ENCODE measurements around the gene ICAM5. TPM values are rescaled to one million over a fixed set of nuclear protein-coding genes. Genes with fewer than 3 reads are reported as not detected.

The ICAM5 gene
- total RNA-seq, 1 experiment from 2014 or later = 53.9 TPM

DNA sequence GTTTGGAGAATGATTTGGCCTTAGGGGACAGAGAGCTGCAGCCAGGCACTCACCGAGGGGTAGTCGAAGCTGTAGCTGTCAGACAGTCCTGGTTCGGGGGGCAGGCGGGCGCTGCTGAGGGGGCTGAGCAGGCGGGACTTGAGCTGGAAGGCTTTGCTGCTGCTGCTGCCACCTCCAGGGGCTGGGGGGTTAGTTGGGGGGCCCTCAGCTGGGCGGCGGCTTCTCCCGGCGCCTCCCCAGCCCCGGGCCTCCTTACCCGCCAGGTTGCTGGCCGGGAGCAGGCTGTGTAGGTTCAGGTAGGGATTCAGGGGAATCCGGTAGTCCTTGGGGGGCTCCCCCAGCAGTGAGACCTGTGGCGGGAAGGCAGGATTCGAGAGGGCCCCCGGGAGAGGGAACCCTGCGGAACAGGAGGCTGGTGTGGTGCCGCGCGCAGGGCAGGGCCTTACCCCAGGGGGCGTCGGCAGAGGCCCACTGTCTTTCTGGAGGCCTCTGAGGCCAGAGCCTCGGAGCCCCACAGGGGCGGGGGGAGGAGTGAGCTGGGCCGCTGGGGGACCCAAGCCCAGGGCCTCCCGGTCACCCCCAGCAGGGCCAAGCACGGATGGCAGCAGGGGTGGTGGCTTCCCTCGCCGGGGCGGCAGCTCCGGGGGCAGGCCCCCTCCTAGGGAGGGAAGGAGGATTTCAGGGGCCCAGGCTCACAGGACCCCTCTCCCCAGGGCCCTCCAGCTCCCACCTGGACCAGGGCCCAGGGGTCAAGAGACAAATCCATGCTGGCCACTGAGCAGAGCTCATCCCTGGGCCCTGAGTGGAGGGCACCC lies 31.1 kb downstream of the ICAM5 start:
- Histone ChIP-seq H3K9ac (ENCODE audit: low read length) (no peak overlapping the region), H3K4me2 (ENCODE audit: low read length) (no peak overlapping the region), H3K9me3 (ENCODE audit: control insufficient read depth in 1 of 2, insufficient read depth in 1 of 2, low read depth in 1 of 2, low read length in 2 of 2) (no peaks in the 10 kb centered on the region), H4K20me1 (ENCODE audit: insufficient read depth) (no peaks in the 10 kb centered on the region), H2AFZ (ENCODE audit: low read depth, low read length, poor library complexity, severe bottlenecking) (no peak overlapping the region), H3K27ac (ENCODE audit: low read depth, low read length) (no peak overlapping the region), H3K36me3 (ENCODE audit: control insufficient read depth in 1 of 2, insufficient read depth in 2 of 2, low read length in 2 of 2) (peaks cover 16 to 33% of the 10 kb centered on the region in 2 experiments; a peak in 3 of 4 replicates), H3K4me3 (replicated peaks in 1 of 2; ENCODE audit: low read depth in 1 of 2, low read length in 2 of 2) (no peak overlapping the region), H3K9me2 (ENCODE audit: insufficient read depth) (no peaks in the 10 kb centered on the region), H3K79me2 (ENCODE audit: insufficient read depth, low read length) (no peaks in the 10 kb centered on the region; the same call in 1 of the 2 replicates), H3K27me3 (ENCODE audit: insufficient read depth, low read length) (no peaks in the 10 kb centered on the region), H3K4me1 (ENCODE audit: control insufficient read depth in 1 of 2, insufficient read depth in 2 of 2, low read length in 2 of 2) (peaks cover 0 to 10% of the 10 kb centered on the region in 2 experiments; a peak in 2 of 4 replicates)
- DNase-seq (ENCODE audit: low read depth, low spot score) = no peak
- ChIA-PET RAD21 (ENCODE audit: low non-redundant PET in 1 of 2, low total read pairs in 2 of 2, uncharacterized antibody in 2 of 2, unreplicated experiment in 2 of 2) (no interaction called here), POLR2A (no interaction called here), CTCF (no interaction called here)
- no peak for ATAC-seq
- no TSS peak for BruUV-seq (replicated peaks)
- TF ChIP-seq, protein P1, sequence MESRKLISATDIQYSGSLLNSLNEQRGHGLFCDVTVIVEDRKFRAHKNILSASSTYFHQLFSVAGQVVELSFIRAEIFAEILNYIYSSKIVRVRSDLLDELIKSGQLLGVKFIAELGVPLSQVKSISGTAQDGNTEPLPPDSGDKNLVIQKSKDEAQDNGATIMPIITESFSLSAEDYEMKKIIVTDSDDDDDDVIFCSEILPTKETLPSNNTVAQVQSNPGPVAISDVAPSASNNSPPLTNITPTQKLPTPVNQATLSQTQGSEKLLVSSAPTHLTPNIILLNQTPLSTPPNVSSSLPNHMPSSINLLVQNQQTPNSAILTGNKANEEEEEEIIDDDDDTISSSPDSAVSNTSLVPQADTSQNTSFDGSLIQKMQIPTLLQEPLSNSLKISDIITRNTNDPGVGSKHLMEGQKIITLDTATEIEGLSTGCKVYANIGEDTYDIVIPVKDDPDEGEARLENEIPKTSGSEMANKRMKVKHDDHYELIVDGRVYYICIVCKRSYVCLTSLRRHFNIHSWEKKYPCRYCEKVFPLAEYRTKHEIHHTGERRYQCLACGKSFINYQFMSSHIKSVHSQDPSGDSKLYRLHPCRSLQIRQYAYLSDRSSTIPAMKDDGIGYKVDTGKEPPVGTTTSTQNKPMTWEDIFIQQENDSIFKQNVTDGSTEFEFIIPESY (IDR thresholded peaks at IDR 0.05; ENCODE audit: extremely low read depth, insufficient replicate concordance, low read length) = no peak
- TF ChIP-seq TCF7L2 (IDR thresholded peaks at IDR 0.05; ENCODE audit: borderline replicate concordance, extremely low read depth, insufficient read depth, insufficient read length) = no peak
- TF ChIP-seq, protein P2, sequence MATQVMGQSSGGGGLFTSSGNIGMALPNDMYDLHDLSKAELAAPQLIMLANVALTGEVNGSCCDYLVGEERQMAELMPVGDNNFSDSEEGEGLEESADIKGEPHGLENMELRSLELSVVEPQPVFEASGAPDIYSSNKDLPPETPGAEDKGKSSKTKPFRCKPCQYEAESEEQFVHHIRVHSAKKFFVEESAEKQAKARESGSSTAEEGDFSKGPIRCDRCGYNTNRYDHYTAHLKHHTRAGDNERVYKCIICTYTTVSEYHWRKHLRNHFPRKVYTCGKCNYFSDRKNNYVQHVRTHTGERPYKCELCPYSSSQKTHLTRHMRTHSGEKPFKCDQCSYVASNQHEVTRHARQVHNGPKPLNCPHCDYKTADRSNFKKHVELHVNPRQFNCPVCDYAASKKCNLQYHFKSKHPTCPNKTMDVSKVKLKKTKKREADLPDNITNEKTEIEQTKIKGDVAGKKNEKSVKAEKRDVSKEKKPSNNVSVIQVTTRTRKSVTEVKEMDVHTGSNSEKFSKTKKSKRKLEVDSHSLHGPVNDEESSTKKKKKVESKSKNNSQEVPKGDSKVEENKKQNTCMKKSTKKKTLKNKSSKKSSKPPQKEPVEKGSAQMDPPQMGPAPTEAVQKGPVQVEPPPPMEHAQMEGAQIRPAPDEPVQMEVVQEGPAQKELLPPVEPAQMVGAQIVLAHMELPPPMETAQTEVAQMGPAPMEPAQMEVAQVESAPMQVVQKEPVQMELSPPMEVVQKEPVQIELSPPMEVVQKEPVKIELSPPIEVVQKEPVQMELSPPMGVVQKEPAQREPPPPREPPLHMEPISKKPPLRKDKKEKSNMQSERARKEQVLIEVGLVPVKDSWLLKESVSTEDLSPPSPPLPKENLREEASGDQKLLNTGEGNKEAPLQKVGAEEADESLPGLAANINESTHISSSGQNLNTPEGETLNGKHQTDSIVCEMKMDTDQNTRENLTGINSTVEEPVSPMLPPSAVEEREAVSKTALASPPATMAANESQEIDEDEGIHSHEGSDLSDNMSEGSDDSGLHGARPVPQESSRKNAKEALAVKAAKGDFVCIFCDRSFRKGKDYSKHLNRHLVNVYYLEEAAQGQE (IDR thresholded peaks at IDR 0.05; ENCODE audit: low read depth) = no peak
- no peak for TF ChIP-seq RAD21 (IDR thresholded peaks at IDR 0.05; ENCODE audit: low read depth)
- TF ChIP-seq POLR2AphosphoS5 (IDR thresholded peaks at IDR 0.05; ENCODE audit: low read depth, low read length) = no peak
- no peak for TF ChIP-seq SP1 (IDR thresholded peaks at IDR 0.05; ENCODE audit: low read depth)
- no peak for TF ChIP-seq SIN3A (IDR thresholded peaks at IDR 0.05; ENCODE audit: low read depth)
- no peak for TF ChIP-seq FOSL1 (IDR thresholded peaks at IDR 0.05; ENCODE audit: low read depth)
- no peak for TF ChIP-seq EZH2 (IDR thresholded peaks at IDR 0.05)
- TF ChIP-seq CTCF (IDR thresholded peaks at IDR 0.05 in 2 of 3, conservative IDR thresholded peaks at IDR 0.05 in 1 of 3; ENCODE audit: borderline replicate concordance in 1 of 3, insufficient read depth in 1 of 3, low read depth in 2 of 3, low read length in 2 of 3) = no peak
- no peak for TF ChIP-seq CEBPB (IDR thresholded peaks at IDR 0.05; ENCODE audit: low read depth)
- intact Hi-C loops (cut with micrococcal nuclease) = no loop called here

Measured in HCT116 (cell line).